CD8-positive, alpha-beta memory T cell (primary cell): ENCODE data around the gene TM6SF1. TPM values are rescaled to one million over a fixed set of nuclear protein-coding genes. Genes with fewer than 3 reads are reported as not detected.

Experiments used
- CTCF ChIA-PET: fragments of 350-600 bp; sonication (Branson Sonifier 250); formaldehyde crosslinking; loops from one replicate; lab custom pipeline; 2021; ENCODE audit warnings: antibody characterized with exemption; lab: Charles Lee
- POLR2A ChIA-PET: fragments of 350-600 bp; sonication (Branson Sonifier 250); formaldehyde crosslinking; loops from one replicate; lab custom pipeline; 2021; ENCODE audit warnings: antibody characterized with exemption; lab: Charles Lee
- DNase-seq, 5 donors: peaks; one replicate each; pipeline versions ENCODE4 v3.0.0 to v3.0.0-alpha.2; 2020 to 2022; ENCODE audit warnings: mixed read lengths in 1 of 5
- H3K27ac ChIP-seq: one replicate; pipeline ENCODE4 v1.7.0; 2013; ENCODE audit warnings: low read depth, mild to moderate bottlenecking, low read length, moderate library complexity
- H3K27me3 ChIP-seq: 2 replicates; pipeline ENCODE4 v1.7.0; 2013; ENCODE audit warnings: low read length, mild to moderate bottlenecking; ENCODE audit not compliant: insufficient read depth, poor library complexity, severe bottlenecking
- H3K36me3 ChIP-seq: 2 replicates; pipeline ENCODE4 v1.7.0; 2013; ENCODE audit warnings: mild to moderate bottlenecking, low read length, moderate library complexity; ENCODE audit not compliant: insufficient read depth
- H3K4me1 ChIP-seq: 2 replicates; pipeline ENCODE4 v1.7.0; 2013; ENCODE audit warnings: mild to moderate bottlenecking, low read length, moderate library complexity; ENCODE audit not compliant: insufficient read depth
- H3K4me3 ChIP-seq: 2 replicates; pipeline ENCODE4 v1.7.0; 2013; ENCODE audit warnings: mild to moderate bottlenecking, low read length
- H3K9me3 ChIP-seq: 2 replicates; pipeline ENCODE4 v1.7.0; 2013; ENCODE audit warnings: mild to moderate bottlenecking, low read length
- H3K27ac Mint-ChIP-seq, 8 donors: one replicate each; pipeline ENCODE4 v1.8.0; 2020 to 2021; ENCODE audit warnings: mixed read lengths in 8 of 8, mild to moderate bottlenecking in 6 of 8, inconsistent platforms in 3 of 8, moderate library complexity in 3 of 8
- H3K27me3 Mint-ChIP-seq, 2 donors: one replicate each; pipeline ENCODE4 v1.8.0; 2020 to 2021; ENCODE audit warnings: mixed read lengths in 2 of 2, mild to moderate bottlenecking in 1 of 2, moderate library complexity in 1 of 2
- H3K36me3 Mint-ChIP-seq, 3 donors: one replicate each; pipeline ENCODE4 v1.8.0; 2020 to 2021; ENCODE audit warnings: mixed read lengths in 3 of 3, inconsistent platforms in 1 of 3, mild to moderate bottlenecking in 1 of 3
- H3K4me1 Mint-ChIP-seq, 3 donors: one replicate each; pipeline ENCODE4 v1.8.0; 2020 to 2021; ENCODE audit warnings: mixed read lengths in 3 of 3, inconsistent platforms in 1 of 3, mild to moderate bottlenecking in 1 of 3
- H3K4me3 Mint-ChIP-seq, 7 donors: one replicate each; pipeline ENCODE4 v1.8.0; 2020 to 2021; ENCODE audit warnings: mixed read lengths in 7 of 7, mild to moderate bottlenecking in 6 of 7, moderate library complexity in 4 of 7, inconsistent platforms in 2 of 7
- H3K9me3 Mint-ChIP-seq, 5 donors: one replicate each; pipeline ENCODE4 v1.8.0; 2020 to 2022; ENCODE audit warnings: mixed read lengths in 5 of 5, mild to moderate bottlenecking in 3 of 5, moderate library complexity in 2 of 5, inconsistent platforms in 1 of 5
- polyA plus RNA-seq: library from polyadenylated mRNA; unstranded; fragments of 300-500 nt; fragmentation: Illumina TruSeq; gene quantifications from one replicate; pipeline ENCODE4 v1.2.3, GENCODE V29; 2021
- total RNA-seq, 2 experiments: library from RNA; stranded (reverse); gene quantifications; one replicate each; pipeline ENCODE4 v1.2.3, GENCODE V29; 2021

TM6SF1 gene
- total and polyA plus RNA-seq, 3 experiments from 2014 or later, result 0.26 to 0.78 (median 0.55) TPM

GRCh38 chr15:83105440-83105839 lies 2.0 kb upstream of the TM6SF1 start:
- no peak overlapping the region for H3K27ac ChIP-seq
- H3K36me3 ChIP-seq, result no peaks in the 10 kb centered on the region
- peak overlapping the region in 2 of 8 donors; percentile 35 to 71 for H3K27ac Mint-ChIP-seq
- peak overlapping the region in 1 of 7 donors; percentile 72 for H3K4me3 Mint-ChIP-seq
- peaks cover 0 to 6% (median 0%) of the 10 kb centered on the region in 3 donors for H3K36me3 Mint-ChIP-seq
- DNase-seq, result no peak
- H3K4me3 ChIP-seq, result no peak overlapping the region
- CTCF ChIA-PET, result no interaction called here
- peaks cover 7% of the 10 kb centered on the region for H3K4me1 ChIP-seq
- peaks cover 49 to 75% of the 10 kb centered on the region in 2 donors for H3K27me3 Mint-ChIP-seq
- H3K27me3 ChIP-seq, result peaks cover 5% of the 10 kb centered on the region
- H3K4me1 Mint-ChIP-seq, result peaks cover 13 to 17% (median 14%) of the 10 kb centered on the region in 3 donors
- H3K9me3 ChIP-seq, result no peaks in the 10 kb centered on the region
- POLR2A ChIA-PET, result no interaction called here
- H3K9me3 Mint-ChIP-seq, result peaks cover 0 to 3% (median 0%) of the 10 kb centered on the region in 5 donors

GRCh38 chr15:83107841-83108181 lies 366 bp downstream of the TM6SF1 start:
- Mint-ChIP-seq H3K27me3 (peaks cover 54 to 63% of the 10 kb centered on the region in 2 donors), H3K36me3 (peaks cover 0 to 6% (median 0%) of the 10 kb centered on the region in 3 donors), H3K4me1 (peaks cover 13 to 17% (median 14%) of the 10 kb centered on the region in 3 donors), H3K9me3 (peaks cover 0 to 3% (median 0%) of the 10 kb centered on the region in 5 donors), H3K27ac (no peak overlapping the region), H3K4me3 (peak overlapping the region in 5 of 7 donors; percentile 57 to 71 (median 66))
- peak overlapping the region; percentile 37 for H3K4me3 ChIP-seq
- no peak overlapping the region for H3K27ac ChIP-seq
- CTCF ChIA-PET, result no interaction called here
- no peaks in the 10 kb centered on the region for H3K9me3 ChIP-seq
- no peaks in the 10 kb centered on the region for H3K36me3 ChIP-seq
- POLR2A ChIA-PET, result no interaction called here
- H3K27me3 ChIP-seq, result peaks cover 5% of the 10 kb centered on the region
- no peak for DNase-seq
- H3K4me1 ChIP-seq, result peaks cover 7% of the 10 kb centered on the region

- no peaks in the 10 kb centered on the region for H3K9me3 ChIP-seq
- H3K27ac ChIP-seq, result peak overlapping the region; percentile 38
- Mint-ChIP-seq H3K4me3 (peak overlapping the region; percentile 6 to 71 (median 64)), H3K4me1 (peaks cover 13 to 17% (median 14%) of the 10 kb centered on the region in 3 donors), H3K36me3 (peaks cover 0 to 6% (median 0%) of the 10 kb centered on the region in 3 donors), H3K9me3 (peaks cover 0 to 3% (median 0%) of the 10 kb centered on the region in 5 donors), H3K27me3 (peaks cover 55 to 62% of the 10 kb centered on the region in 2 donors), H3K27ac (no peak overlapping the region)
- peaks cover 5% of the 10 kb centered on the region for H3K27me3 ChIP-seq
- H3K36me3 ChIP-seq, result no peaks in the 10 kb centered on the region
- no peak for DNase-seq
- H3K4me1 ChIP-seq, result peaks cover 7% of the 10 kb centered on the region
- ChIA-PET POLR2A (no interaction called here), CTCF (no interaction called here)
- H3K4me3 ChIP-seq, result peak overlapping the region; percentile 37
Observed at GRCh38 chr15:83108266-83109219, 1.1 kb downstream of the TM6SF1 start.

GRCh38 chr15:83109532-83109931 lies 2.1 kb downstream of the TM6SF1 start:
- Histone ChIP-seq H3K27me3 (peaks cover 5% of the 10 kb centered on the region), H3K27ac (no peak overlapping the region), H3K4me3 (no peak overlapping the region), H3K4me1 (peaks cover 7% of the 10 kb centered on the region), H3K9me3 (no peaks in the 10 kb centered on the region), H3K36me3 (no peaks in the 10 kb centered on the region)
- H3K36me3 Mint-ChIP-seq, result no peaks in the 10 kb centered on the region
- peaks cover 49 to 52% of the 10 kb centered on the region in 2 donors for H3K27me3 Mint-ChIP-seq
- no peaks in the 10 kb centered on the region for H3K9me3 Mint-ChIP-seq
- ChIA-PET POLR2A (no interaction called here), CTCF (no interaction called here)
- no peak for DNase-seq
- peak overlapping the region in 1 of 8 donors; percentile 24 for H3K27ac Mint-ChIP-seq
- peaks cover 13 to 17% (median 14%) of the 10 kb centered on the region in 3 donors for H3K4me1 Mint-ChIP-seq
- H3K4me3 Mint-ChIP-seq, result peak overlapping the region in 2 of 7 donors; percentile 24 to 48

- Histone ChIP-seq H3K36me3 (no peaks in the 10 kb centered on the region), H3K9me3 (no peaks in the 10 kb centered on the region), H3K4me3 (no peak overlapping the region), H3K4me1 (peaks cover 7% of the 10 kb centered on the region), H3K27me3 (peaks cover 5% of the 10 kb centered on the region), H3K27ac (no peak overlapping the region)
- no peaks in the 10 kb centered on the region for H3K36me3 Mint-ChIP-seq
- H3K4me1 Mint-ChIP-seq, result peaks cover 13 to 17% (median 13%) of the 10 kb centered on the region in 3 donors
- no peak for DNase-seq
- POLR2A ChIA-PET, result no interaction called here
- H3K27me3 Mint-ChIP-seq, result peaks cover 45 to 46% of the 10 kb centered on the region in 2 donors
- H3K9me3 Mint-ChIP-seq, result no peaks in the 10 kb centered on the region
- CTCF ChIA-PET, result no interaction called here
- H3K4me3 Mint-ChIP-seq, result peak overlapping the region in 1 of 7 donors; percentile 33
- no peak overlapping the region for H3K27ac Mint-ChIP-seq
Observed at GRCh38 chr15:83110381-83110780, 2.9 kb downstream of the TM6SF1 start.

- peaks cover 5% of the 10 kb centered on the region for H3K27me3 ChIP-seq
- peaks cover 7% of the 10 kb centered on the region for H3K4me1 ChIP-seq
- ChIA-PET POLR2A (no interaction called here), CTCF (no interaction called here)
- no peak overlapping the region for H3K4me3 ChIP-seq
- peaks cover 40 to 42% of the 10 kb centered on the region in 2 donors for H3K27me3 Mint-ChIP-seq
- no peaks in the 10 kb centered on the region for H3K36me3 Mint-ChIP-seq
- no peaks in the 10 kb centered on the region for H3K9me3 Mint-ChIP-seq
- H3K9me3 ChIP-seq, result no peaks in the 10 kb centered on the region
- DNase-seq, result no peak
- H3K27ac Mint-ChIP-seq, result no peak overlapping the region
- peak overlapping the region in 1 of 7 donors; percentile 1 for H3K4me3 Mint-ChIP-seq
- no peaks in the 10 kb centered on the region for H3K36me3 ChIP-seq
- no peak overlapping the region for H3K27ac ChIP-seq
- H3K4me1 Mint-ChIP-seq, result peaks cover 12 to 15% (median 13%) of the 10 kb centered on the region in 3 donors
Observed at GRCh38 chr15:83111149-83111548, 3.7 kb downstream of the TM6SF1 start.

- H3K27ac ChIP-seq, result no peak overlapping the region
- POLR2A ChIA-PET, result no interaction called here
Observed at GRCh38 chr15:83112233-83112955, 4.9 kb downstream of the TM6SF1 start.

More at GRCh38 chr15:83112233-83112955, 4.9 kb downstream of the TM6SF1 start:
- Histone ChIP-seq H3K36me3 (no peaks in the 10 kb centered on the region), H3K4me1 (peaks cover 7% of the 10 kb centered on the region), H3K27me3 (peaks cover 5% of the 10 kb centered on the region), H3K9me3 (no peaks in the 10 kb centered on the region), H3K4me3 (no peak overlapping the region)
- H3K27me3 Mint-ChIP-seq, result peaks cover 34 to 36% of the 10 kb centered on the region in 2 donors
- DNase-seq, result no peak
- H3K4me3 Mint-ChIP-seq, result peak overlapping the region in 1 of 7 donors; percentile 72
- no peaks in the 10 kb centered on the region for H3K9me3 Mint-ChIP-seq
- H3K4me1 Mint-ChIP-seq, result peaks cover 7 to 11% (median 8%) of the 10 kb centered on the region in 3 donors
- H3K27ac Mint-ChIP-seq, result peak overlapping the region in 1 of 8 donors; percentile 29
- H3K36me3 Mint-ChIP-seq, result no peaks in the 10 kb centered on the region
- CTCF ChIA-PET, result no interaction called here
